Measurements from ENCODE around the gene TANK.
"Not testable (repeated sequence)": the region's sequence is repeated elsewhere in the genome, so short reads cannot be mapped to it uniquely, and the experiment has no call there.

GRCh38 chr2:161244387-161245260, 84.4 kb downstream of the TANK start:
- TF ChIP-seq CTCF, EP300, POLR2AphosphoS5 (IDR thresholded peaks at IDR 0.05): not testable (repeated sequence)

Measured in stomach (tissue), 4 donors.